GM19351 (cell line): Measurements from ENCODE around the gene BOD1L2.
A peak's percentile ranks its signal among the peaks of the same experiment; 100 is the strongest.

Experiments used
- ATAC-seq: cut with Tn5 transposase; IDR thresholded peaks from one replicate; pipeline ENCODE4 v1.9.1; 2021; ENCODE audit warnings: mild to moderate bottlenecking, moderate library complexity; ENCODE audit not compliant: unreplicated experiment

BOD1L2 gene

GRCh38 chr18:57149531-57149930 lies 2.6 kb downstream of the BOD1L2 start:
- no peak for ATAC-seq

GRCh38 chr18:57150081-57150480 lies 3.2 kb downstream of the BOD1L2 start:
- ATAC-seq = no peak

DNA sequence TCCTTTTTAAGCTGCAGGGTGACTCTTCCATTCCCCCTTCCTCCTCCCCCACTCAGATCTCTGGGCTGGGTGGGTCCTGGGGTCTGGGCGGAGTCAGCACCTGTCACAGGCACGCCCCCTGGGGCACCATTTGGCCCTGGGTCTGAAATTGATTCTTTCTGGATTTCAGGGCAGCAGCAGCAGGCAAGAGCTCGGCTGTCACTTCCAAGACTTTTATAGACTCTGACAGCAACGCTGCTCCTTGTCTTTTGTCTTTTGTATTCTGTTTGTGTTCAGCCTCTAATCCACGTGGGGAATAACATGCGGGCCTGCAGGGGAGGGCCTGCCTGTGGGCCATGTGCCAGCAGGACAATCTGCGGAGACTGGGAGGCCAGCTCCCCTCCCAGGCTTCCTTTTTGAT lies 3.9 kb downstream of the BOD1L2 start:
- peak; percentile 34 for ATAC-seq

DNA sequence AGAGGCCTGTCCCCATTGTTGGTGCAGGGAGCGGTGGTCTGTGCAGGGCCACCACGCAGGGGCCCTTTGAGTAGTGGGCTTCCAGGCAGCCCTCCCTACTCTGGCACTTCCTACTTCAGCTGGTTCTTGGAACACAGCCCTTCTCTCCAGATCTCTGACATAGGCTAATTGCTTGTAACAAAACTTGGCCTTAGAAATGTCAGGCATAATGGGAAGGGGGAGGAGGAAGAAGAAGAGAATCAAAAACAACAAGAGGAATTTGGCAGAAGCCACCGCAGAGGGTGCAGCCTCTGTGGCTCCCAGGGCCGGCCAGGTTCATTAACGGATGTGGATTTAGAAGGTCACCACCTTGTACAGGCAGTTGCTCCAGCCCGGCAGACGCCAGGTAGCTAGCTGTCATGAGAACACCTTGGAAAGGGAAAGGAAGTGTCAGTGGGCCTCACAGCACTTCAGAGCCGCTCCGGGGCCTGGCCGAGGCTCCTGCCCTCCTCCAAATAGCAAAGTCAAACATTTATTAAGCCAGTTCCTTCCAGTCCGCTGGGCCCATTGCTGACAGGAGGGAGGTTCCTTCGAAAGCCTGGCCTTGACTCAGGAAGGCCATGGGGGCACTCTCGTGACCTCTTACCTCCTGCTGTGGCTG lies 7.4 kb downstream of the BOD1L2 start:
- ATAC-seq = no peak

- ATAC-seq = no peak
These were observed 17.5 kb downstream of the BOD1L2 start for GRCh38 chr18:57164401-57164800.

GRCh38 chr18:57167617-57168308 lies 20.9 kb downstream of the BOD1L2 start:
- ATAC-seq = no peak

DNA sequence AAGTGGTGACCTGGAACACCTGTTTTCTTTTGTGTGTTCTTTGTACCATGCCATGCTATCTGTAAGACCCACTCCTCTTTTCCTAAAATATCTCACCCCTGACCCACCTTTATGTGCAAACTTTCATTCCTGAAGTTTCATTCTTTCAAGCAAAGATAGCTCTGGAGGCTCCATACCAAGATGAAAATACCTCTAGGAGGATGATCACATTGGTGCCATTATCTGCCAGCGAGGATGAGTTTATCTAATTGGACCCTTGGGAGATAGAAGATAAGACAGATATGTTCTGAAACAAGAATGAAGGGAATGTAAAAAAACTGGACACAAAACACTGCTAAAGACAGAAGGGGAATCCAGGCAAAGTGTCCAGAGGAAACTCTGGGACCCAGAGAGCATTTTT lies 24.1 kb downstream of the BOD1L2 start:
- ATAC-seq = no peak

DNA sequence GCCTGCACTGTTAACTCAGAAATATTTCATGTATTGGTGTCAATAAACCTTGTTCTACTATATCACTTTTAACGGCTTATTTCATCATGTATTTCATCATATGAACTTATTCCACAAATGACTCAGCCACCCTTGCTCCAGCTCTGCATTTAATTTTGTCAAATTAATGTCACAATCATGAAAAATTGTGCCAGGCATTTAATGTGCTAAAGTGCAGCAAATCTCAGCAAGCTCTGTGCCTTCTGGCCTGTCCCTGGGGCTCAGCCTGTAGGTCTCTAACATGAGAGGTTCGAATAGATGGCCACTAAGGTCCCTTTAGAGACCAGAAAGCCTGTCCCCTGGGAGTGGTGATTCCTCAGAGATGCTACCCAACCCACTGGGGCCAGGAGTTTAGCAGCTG lies 28.6 kb downstream of the BOD1L2 start:
- no peak for ATAC-seq

- ATAC-seq = no peak
These were observed 38.5 kb downstream of the BOD1L2 start for GRCh38 chr18:57185434-57185833.

DNA sequence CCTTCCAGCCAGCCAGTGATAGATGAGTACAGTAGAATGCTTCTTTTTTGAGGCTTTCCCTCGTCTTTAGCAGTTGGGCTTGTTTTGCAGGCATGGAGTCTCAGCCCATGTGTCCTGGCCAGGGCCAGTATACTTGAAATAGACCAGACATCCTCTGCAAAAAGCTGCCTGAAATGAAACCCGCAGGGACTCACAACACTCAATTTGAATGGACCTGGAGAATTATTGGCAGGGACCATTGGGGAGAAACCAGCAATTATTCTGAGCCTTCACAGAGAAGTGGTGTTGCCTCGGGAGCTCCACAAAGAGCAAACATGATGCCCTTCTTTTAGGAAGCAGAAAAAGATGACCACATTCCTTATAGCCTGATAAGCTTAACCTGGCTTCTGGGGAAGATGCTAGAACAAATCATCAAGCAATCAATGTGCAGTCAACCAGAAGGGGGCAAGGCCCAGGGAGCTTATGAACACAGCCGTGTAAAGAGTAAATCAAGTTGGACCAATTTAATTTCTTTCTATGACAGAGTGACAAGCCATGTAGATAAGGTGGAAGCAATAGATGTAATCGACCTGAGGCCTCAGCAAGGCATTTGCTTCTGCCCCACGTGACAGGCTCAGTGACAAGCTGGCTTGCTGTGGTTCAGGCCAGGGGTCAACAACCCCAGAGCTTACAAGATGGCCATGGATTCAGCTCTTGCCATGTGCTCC lies 42.1 kb downstream of the BOD1L2 start:
- ATAC-seq = no peak

GRCh38 chr18:57190026-57190425 lies 43.1 kb downstream of the BOD1L2 start:
- no peak for ATAC-seq

GRCh38 chr18:57194070-57194469 lies 47.2 kb downstream of the BOD1L2 start:
- no peak for ATAC-seq

GRCh38 chr18:57194622-57195021 lies 47.7 kb downstream of the BOD1L2 start:
- no peak for ATAC-seq

GRCh38 chr18:57195341-57195740 lies 48.5 kb downstream of the BOD1L2 start:
- ATAC-seq = no peak

DNA sequence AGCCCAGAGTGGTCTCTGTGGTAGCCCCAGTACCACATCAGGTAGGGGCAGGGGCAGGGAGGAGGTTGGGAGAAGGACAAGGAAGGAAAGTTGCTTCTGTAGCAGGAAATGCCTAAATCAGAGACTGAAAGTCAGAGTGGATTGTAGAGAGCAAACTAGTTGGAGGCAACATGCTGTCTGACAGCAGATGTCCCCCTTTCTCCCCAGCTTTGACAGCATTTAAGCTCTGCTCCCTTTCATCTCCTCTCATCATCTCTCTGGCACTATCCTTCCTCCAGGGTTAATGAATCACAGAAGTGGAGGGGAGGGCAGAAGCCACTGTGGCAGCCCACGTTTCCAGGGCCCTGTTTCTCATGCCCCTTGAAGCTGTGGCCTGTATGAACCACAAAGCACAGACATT lies 50.4 kb downstream of the BOD1L2 start:
- ATAC-seq = no peak

DNA sequence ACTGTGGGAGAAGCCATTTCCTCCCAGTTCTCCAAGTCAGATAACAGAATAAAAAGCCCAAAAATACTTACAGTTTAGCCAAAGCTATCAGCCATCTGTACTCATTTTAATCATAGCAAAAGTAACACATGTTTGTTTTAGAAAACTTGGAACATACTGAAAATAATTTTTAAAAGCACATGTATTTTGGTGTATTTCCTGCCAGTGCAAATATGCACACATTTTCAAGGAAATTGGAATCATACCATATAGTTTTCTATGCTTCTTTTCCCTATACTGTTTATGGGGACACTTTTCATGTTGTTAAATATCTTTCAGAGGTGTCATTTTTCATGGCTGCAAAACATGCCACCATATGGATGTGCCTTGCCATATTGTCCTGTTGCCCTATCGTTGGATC lies 51.2 kb downstream of the BOD1L2 start:
- ATAC-seq = no peak
